Stimulated activated CD8-positive, alpha-beta memory T cell treated with anti-CD3 and anti-CD28 coated beads, Interleukin-7, amount 100 ng/mL, for 48 hours (primary cell): ENCODE data around the gene AP5Z1.

ENCODE experiments used
- DNase-seq, 2 donors: peaks; one replicate each; pipeline ENCODE4 v3.0.0-alpha.2; 2020; ENCODE audit warnings: low read depth in 1 of 2; ENCODE audit errors: extremely low read depth in 1 of 2

AP5Z1 gene

GRCh38 chr7:4819560-4820404 lies 44.4 kb downstream of the AP5Z1 start:
- DNase-seq, result no peak

DNA sequence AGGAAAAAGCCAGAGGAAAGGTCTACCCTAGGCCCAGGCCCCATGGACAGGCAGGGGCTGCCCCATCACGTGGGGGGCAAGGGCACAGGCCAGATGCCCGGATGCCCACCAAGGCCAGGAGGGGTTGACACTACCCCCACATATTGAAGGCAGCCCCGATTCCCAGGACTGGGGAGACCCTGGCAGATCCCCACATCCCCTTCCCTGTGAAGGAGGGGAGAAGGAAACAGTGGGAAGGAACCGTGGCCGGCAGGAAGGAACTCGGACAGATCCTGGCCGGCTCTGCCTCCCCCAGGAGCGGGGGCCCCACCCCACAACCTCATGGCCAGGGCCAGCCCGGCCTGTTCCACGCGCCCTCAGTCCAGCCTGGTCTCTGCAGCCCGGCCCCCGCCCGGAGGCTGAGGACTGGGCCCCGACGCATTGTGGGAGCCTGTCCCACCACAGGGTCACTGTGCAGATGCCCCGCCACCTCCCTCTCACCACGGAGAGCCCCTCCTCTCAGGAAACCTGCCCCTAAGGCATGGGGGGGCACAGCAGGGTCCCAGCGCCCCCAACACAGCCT lies 45.1 kb downstream of the AP5Z1 start:
- DNase-seq, result no peak

DNA sequence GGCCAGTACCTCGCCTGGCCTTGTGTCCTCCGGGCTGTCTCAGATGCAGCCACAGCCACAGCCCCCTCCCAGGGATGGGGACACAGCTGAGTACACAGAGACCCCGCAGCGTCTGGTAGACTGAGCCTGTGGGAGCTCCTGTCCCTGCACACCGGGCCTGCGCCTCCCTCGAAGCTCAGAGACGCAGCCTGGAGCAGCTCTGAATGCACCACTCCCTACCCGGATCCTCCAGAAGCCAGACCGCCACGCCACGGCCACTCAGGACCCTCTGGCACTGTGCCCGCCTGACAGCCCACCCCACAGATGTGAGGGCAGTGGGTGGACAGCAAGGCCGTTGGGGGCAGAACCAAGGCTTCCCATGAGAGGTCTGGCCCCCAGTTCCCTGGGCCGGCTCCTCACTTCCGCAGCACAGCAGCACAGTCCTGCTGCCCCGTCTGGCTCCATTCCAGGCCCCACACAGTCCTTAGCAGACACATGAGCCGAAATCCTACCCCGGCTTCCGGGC lies 45.6 kb downstream of the AP5Z1 start:
- no peak for DNase-seq

DNA sequence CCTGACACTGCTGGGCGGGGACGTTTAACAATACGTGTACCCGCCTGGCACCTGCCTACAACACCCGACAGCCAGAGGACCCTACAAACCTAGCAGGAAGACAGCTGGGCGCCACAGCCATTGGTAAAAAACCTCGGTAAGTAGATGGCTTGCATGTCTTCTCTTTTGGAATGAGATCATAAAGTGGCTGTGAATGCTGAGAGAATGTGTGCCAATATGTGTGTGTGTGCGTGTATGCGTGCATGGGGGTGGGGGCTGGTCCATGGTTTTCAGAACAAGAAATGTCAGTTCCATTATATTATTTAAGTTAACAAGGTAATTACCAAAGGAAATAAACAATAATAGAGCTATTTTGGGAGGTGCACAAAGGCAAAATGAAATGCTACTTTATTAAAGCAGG lies 47.3 kb downstream of the AP5Z1 start:
- DNase-seq, result no peak

GRCh38 chr7:4823441-4824119 lies 48.2 kb downstream of the AP5Z1 start:
- DNase-seq, result no peak

DNA sequence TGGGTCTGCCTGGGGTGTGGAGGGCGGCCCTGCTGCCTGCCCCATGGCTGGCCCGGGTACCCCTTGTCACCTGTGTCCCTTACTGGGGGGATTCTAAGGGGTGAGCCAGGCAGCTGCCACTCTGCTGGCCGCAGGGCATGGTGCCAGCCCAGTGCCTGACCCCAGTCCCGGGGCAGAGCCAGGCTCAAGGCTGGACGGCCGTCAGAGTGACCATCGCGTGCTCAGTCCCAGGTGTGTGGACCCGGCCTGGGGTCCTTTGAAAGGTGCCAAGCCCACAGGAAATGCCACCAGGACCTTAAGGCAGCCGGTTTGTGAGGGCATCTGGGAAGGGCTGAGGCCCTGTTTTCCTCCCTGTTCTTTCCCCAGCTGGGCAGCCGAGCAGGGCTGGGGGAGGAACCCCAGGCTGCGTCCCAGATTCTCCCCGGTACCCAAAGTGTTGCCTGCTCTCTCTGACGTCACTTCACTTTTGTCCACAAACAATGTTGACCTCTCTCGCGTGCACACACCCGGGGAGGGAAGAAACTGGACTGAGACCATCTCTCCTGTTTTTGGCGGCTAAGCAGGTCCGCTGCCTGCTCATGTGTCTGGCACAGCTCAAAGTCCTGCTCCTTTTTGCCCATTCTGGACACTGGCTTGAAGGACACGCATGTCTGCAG lies 48.8 kb downstream of the AP5Z1 start:
- DNase-seq, result no peak

DNA sequence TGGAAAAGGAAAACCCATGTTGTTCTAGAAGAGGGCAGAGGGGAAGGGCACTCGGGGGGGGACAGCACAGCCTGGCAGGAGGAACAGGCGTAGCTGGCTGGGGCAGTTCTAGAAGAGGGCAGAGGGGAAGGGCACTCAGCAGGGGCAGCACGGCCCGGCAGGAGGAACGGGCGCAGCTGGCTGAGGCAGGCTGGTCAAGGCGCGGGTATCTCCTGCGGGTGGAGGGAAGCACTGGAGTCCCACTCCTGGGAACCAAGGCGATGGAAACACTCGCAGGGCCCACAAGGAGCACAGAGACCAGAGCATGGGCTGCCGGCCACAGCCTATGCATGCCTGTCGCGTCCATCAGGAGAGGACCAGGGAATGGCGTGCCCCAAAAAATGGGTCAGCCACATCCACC lies 49.7 kb downstream of the AP5Z1 start:
- DNase-seq, result no peak

DNA sequence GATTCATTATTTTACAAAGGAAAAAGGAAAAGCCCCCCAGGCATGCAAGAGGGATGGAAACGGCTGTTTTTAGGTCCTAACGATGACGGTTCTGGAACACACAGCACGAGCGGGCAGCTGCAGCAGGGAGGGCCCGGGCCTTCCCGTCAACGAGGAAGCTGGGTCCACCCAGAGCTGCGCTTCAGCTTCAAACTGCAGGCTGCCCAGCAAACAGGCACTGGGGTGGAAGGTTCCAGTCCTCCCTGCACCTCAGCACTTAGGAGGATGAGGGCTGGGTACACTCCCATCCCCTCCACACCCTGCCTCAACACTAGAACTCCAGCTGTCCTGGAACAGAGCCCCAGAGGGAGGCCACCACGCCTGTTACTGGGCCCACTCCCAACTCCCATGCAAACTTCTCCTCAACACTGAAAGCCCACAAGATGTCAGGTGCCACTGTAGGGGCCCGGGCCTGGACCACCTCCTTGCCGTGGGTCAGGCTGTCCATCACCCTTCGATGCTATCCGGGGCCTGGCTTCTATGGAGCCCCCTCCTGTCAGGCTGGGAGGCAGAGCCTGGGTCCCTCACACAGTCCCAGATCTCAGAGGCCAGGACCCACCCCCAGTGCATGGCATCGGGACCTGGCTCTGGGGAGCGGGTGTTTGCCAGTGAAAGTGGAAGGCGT lies 53.4 kb downstream of the AP5Z1 start:
- no peak for DNase-seq

DNA sequence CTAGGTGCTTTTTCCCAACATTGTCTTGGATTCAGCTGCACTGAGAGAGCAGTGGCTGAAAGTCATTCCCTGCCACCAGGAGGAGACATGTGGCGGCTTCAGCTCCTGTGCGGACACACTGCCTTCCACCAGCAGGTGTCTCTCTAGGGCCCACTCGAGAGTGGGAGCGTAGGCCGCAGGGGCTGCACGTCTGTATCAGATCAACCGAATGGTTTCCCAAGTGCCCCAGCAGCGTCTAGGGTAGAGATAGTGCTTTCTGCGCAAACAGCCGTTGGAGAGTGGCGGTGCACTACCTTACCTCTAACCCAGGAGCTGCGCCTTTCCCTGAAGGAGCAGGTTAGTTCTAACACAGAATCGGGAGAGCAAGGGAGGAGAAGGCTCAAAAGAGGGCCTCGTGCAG lies 54.8 kb downstream of the AP5Z1 start:
- DNase-seq, result peak; percentile 21 to 34

GRCh38 chr7:4831723-4832495 lies 56.5 kb downstream of the AP5Z1 start:
- DNase-seq, result no peak

- DNase-seq, result no peak
Observed at GRCh38 chr7:4832711-4833110, 57.3 kb downstream of the AP5Z1 start.

- DNase-seq, result no peak
Observed at GRCh38 chr7:4833176-4833575, 57.8 kb downstream of the AP5Z1 start.

DNA sequence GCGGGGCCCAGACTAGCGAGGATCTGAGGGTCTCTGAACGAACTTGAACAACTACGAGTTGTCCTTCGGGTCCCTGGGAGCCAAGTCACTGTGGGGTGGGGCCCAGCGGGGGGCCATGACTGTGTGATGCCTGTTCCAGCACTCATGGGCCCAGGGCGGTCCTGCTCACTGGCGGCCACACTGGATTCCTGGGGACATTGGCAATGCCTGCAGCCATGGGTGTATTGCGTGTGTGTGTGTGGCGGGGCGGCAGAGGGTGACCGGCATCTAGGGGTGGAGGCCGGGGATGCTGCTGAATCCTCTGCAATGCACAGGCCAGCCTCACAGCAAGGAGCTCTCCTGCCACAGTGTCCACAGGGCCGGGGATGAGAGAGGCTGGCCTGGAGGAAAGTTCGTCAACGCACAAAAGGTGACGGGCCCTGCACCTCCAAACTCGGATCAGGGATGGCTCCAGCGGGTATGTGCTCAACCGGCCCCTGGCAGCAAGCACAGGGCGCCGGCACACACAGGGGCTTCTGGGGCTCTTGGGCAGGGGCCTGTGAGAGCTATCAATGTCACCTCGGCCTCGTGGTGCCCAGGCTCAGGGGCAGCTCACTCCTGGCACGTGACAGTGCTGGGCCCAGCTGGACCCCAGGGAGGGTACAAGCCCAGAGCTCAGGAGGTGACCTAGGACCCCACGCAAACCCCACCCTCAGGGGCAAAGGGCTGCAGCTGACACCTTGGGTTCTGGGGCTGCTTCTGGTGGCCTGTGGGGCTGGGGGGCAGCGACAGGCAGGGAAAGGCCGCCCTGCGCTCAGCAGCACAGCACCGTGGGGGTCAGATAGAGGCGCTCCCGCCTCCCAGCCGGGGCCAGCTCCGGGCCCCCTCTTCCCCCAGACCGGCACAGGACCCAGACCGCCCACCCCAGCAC lies 58.5 kb downstream of the AP5Z1 start:
- no peak for DNase-seq

- no peak for DNase-seq
Observed at GRCh38 chr7:4834601-4835397, 59.4 kb downstream of the AP5Z1 start.

DNA sequence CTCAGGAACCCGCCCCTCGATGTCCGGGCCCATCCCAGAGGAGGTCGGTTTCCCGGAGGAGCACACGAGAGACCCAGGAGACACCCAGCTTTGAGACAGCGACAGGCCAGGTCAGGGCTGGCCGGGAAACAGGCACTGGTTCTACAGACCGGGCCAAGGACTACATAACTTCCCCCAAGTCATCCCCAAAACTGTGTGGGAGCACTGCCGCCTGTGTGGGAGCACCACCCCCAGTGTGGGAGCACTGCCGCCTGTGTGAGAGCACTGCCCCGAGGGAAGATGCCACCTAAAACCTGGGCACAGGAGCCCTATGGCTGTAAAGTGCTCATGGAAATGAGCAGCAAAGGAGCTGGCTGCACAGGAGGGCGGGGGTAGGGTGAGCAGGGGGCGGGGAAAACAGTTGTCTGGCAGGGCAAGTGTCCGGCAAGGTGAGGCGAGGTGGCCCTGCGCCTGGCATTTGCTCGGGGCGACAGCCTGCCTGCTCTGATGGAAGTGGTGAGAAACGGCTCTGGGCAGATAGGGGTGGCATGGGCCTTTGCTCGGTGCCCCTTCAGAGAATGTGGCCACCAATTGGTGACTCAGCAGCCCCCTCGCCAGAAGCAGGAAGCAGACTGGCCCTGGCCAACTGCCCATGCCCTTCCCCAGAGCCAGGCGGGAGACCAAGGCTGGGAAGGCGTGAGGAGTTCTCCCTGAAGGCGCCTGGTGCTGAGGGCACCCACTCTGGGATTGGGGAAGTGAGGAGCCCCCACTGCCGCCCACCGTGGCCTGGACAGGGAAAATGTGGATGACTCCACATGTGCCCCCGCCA lies 60.2 kb downstream of the AP5Z1 start:
- DNase-seq, result no peak

DNA sequence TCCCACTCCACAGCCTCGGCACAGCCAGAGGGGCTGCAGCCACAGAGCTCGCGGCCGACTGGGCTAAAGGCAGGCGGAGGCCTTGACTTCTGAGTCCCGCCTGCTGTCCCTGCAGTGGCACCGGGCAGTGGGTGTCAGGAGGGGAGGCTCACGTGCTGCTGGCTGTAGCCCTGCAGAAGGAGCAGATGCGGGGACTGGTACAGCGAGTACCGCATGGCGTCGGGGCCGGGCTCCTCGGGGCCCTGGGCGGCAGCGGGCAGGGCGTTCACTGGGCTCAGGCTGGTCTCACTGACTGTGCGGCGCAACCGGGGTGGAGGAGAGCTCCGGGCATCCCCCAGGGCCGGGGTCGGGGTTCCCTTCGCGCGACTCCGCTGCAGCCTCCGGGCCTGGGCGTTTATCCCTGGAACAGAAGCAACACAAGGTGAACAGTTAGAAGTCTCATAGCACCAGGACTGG lies 60.8 kb downstream of the AP5Z1 start:
- DNase-seq, result no peak

DNA sequence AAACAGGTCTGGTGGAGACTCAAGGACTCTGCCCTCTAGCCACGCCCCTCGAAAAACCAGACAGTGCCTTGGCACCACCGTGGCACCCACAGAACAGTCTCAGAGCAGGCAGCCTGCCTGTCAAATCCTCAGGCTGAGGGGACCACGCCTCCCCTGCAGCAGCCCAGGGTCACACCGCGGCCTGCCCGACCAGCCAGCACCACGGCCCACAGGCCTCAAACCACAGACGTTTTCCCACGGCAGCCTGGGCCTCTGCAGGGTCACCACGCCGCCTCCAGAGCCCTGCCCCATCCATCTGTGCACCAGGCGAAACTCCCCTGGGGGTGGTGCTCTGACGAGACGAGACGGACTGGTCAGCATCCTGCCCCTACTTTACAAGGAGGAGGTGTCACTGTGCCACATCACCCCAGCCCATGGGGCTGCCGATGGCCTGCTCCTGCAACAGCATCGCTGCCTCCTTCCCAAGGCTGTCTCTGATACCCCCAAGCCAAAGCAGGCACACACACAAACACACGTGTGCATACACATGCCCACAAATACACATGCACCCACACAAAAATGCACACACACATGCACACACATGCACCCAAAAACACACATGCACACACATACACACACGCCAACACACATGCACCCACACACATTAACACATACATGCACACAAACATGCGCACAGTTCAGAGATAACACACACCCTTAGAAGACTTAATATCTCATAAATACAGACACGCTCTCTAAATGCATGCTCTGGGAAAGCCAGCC lies 61.8 kb downstream of the AP5Z1 start:
- no peak for DNase-seq
